Tibial nerve (tissue), 4 donors: ENCODE data around the gene MCC. TPM values are rescaled to one million over a fixed set of nuclear protein-coding genes. Genes with fewer than 3 reads are reported as not detected.

Experiments used
- DNase-seq, 2 donors: peaks; one replicate each; pipeline ENCODE4 v3.0.0-alpha.2; 2019; ENCODE audit warnings: low spot score in 2 of 2
- H3K27ac ChIP-seq, 4 donors: fragments of 200-600 bp; sonication (generic) in 3 of 4; one replicate each; pipeline ENCODE4 v1.5.1; 2017 to 2019; ENCODE audit warnings: mild to moderate bottlenecking in 1 of 4
- H3K27me3 ChIP-seq, 2 donors: fragments of 200-600 bp; sonication (generic) in 1 of 2; one replicate each; pipeline versions ENCODE4 v1.5.1 to v1.6.0; 2017 to 2019
- H3K36me3 ChIP-seq, 3 donors: fragments of 200-600 bp; sonication (generic); one replicate each; pipeline ENCODE4 v1.5.1; 2018 to 2019
- H3K4me1 ChIP-seq, 4 donors: fragments of 200-600 bp; sonication (generic) in 3 of 4; one replicate each; pipeline ENCODE4 v1.5.1; 2017 to 2019
- H3K4me3 ChIP-seq, 4 donors: fragments of 200-600 bp; sonication (generic) in 3 of 4; one replicate each; pipeline ENCODE4 v1.5.1; 2017 to 2019; ENCODE audit warnings: mild to moderate bottlenecking in 1 of 4, moderate library complexity in 1 of 4
- H3K9me3 ChIP-seq, 4 donors: fragments of 200-600 bp; sonication (generic) in 3 of 4; one replicate each; pipeline ENCODE4 v1.5.1; 2017 to 2019
- EP300 ChIP-seq, 2 donors: sonication (generic); formaldehyde crosslinking; IDR thresholded peaks; one replicate each; pipeline ENCODE4 v1.6.1; 2017; ENCODE audit warnings: antibody characterized with exemption in 2 of 2, mild to moderate bottlenecking in 1 of 2
- POLR2A ChIP-seq, 2 donors: fragments of 450-650 bp; IDR thresholded peaks; one replicate each; pipeline ENCODE4 v1.6.1; 2017; ENCODE audit warnings: antibody characterized with exemption in 2 of 2, mild to moderate bottlenecking in 2 of 2, moderate library complexity in 2 of 2
- WGBS, 2 donors: methylation state at CpG; one replicate each; pipeline ENCODE4 v1.1.5; 2018; 5-methylcytosine and 5-hydroxymethylcytosine counted together
- total RNA-seq, 4 donors: library from RNA; depleted of rRNA; stranded (reverse); fragments of >200 nt; gene quantifications; one replicate each; pipeline ENCODE4 v1.1.0, GENCODE V29; 2016
- TF ChIP-seq, protein P1 (sequence below), 5 experiments: fragments of 200-600 bp in 3 of 5; fragments of 450-650 bp in 2 of 5; sonication (generic) in 3 of 5; IDR thresholded peaks; one replicate each; pipeline ENCODE4 v1.5.1; 2016 to 2019; ENCODE audit warnings: antibody characterized with exemption in 5 of 5, mild to moderate bottlenecking in 3 of 5, moderate library complexity in 2 of 5

The MCC gene
- total RNA-seq, 4 donors from 2014 or later: 55.5 to 122 (median 80.9) TPM

DNA sequence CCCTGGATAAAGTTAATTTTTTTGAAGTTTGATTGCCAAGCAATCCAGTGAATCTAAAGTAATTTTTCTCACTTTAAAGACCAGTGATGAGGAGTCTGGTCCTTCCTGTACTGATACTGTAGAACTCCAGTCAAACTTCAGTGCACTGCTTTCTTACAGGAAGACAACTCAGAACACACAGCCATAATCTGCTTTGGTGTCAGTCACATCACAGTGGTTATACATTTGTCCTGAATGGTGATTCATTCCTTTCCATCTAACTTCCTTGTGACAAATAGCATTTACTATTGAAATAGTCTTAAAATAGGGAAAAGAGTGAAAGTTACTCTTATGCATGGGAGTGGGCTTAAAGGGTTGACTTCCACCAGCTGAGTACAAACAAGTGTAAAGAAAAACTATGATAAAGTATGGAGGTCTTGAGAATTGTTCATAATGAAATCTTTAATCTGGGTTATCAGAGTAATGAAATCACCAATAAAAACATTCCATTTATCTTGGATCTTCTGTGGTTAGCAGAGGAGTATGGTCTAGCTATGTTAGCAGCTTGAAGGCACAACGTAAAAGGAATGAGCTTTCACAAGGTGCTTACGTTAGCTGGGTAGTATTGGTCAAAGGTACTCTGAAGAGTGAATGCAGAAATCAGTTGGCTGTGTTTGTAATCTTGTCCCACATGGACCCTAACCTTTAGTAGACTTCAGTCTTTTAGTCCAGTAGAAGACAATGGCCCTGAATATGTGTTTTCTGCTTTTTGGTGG, 470.2 kb downstream of the MCC start:
- Histone ChIP-seq H3K9me3 (no peaks in the 10 kb centered on the region), H3K36me3 (peaks cover 0 to 36% (median 5%) of the 10 kb centered on the region in 3 donors), H3K4me1 (peaks cover 0 to 11% (median 0%) of the 10 kb centered on the region in 4 donors), H3K27ac (no peak overlapping the region), H3K27me3 (no peaks in the 10 kb centered on the region), H3K4me3 (no peak overlapping the region)
- DNase-seq: no peak
- WGBS, 2 donors: 94 to 100% methylated on average over 2 of the region's 2 CpGs
- TF ChIP-seq POLR2A (IDR thresholded peaks at IDR 0.05) (no peak), EP300 (IDR thresholded peaks at IDR 0.05) (no peak)
- TF ChIP-seq, protein P1, sequence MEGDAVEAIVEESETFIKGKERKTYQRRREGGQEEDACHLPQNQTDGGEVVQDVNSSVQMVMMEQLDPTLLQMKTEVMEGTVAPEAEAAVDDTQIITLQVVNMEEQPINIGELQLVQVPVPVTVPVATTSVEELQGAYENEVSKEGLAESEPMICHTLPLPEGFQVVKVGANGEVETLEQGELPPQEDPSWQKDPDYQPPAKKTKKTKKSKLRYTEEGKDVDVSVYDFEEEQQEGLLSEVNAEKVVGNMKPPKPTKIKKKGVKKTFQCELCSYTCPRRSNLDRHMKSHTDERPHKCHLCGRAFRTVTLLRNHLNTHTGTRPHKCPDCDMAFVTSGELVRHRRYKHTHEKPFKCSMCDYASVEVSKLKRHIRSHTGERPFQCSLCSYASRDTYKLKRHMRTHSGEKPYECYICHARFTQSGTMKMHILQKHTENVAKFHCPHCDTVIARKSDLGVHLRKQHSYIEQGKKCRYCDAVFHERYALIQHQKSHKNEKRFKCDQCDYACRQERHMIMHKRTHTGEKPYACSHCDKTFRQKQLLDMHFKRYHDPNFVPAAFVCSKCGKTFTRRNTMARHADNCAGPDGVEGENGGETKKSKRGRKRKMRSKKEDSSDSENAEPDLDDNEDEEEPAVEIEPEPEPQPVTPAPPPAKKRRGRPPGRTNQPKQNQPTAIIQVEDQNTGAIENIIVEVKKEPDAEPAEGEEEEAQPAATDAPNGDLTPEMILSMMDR (IDR thresholded peaks at IDR 0.05): no peak

DNA sequence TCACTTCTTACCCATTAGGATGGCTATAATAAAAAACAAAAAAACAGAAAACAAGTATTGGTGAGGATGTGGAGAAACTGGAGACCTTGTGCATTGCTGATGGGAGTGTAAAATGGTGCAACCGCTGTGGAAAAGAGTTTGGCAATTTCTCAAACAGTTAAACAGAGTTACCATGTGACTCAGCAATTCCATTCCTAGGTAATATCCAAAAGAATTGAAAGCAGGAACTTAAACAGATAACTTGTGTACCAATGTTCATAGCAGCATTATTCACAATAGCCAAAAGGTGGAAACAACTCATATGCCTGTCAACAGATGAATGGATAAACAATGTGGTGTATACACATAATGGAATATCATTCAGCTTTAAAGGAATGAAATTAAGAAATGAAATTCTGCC, 482.8 kb downstream of the MCC start:
- Histone ChIP-seq H3K27me3 (no peaks in the 10 kb centered on the region), H3K9me3 (no peaks in the 10 kb centered on the region), H3K36me3 (peaks cover 0 to 55% (median 0%) of the 10 kb centered on the region in 3 donors), H3K4me3 (no peak overlapping the region), H3K27ac (no peak overlapping the region), H3K4me1 (no peaks in the 10 kb centered on the region)
- DNase-seq: no peak
- WGBS, 2 donors: 82 to 91% methylated on average over 1 of the region's 1 CpG
- TF ChIP-seq EP300 (IDR thresholded peaks at IDR 0.05) (no peak), POLR2A (IDR thresholded peaks at IDR 0.05) (no peak)
- TF ChIP-seq, protein P1 (IDR thresholded peaks at IDR 0.05): no peak

DNA sequence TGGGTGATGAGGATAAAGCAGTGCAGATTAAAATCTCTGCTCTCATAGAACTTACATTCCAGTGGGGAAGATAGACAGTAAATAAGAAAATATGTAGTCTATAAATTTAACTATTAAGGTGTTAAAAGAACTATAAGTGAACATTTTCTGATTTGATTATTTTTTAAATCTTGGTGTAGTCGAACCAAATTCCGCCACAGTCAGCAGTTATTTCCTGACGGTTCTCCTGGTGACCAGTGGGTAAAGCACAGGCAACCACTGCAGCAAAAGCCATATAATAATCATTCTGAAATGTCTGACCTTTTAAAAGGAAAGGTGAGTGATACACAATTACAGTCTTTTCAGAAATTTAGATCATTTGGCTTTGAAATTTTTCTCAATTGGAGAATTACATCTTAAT, 484.5 kb downstream of the MCC start:
- DNase-seq: no peak
- Histone ChIP-seq H3K27ac (peak overlapping the region in 1 of 4 donors; percentile 3), H3K9me3 (no peaks in the 10 kb centered on the region), H3K4me1 (no peaks in the 10 kb centered on the region), H3K27me3 (no peaks in the 10 kb centered on the region), H3K36me3 (peaks cover 0 to 47% (median 0%) of the 10 kb centered on the region in 3 donors), H3K4me3 (no peak overlapping the region)
- TF ChIP-seq, protein P1 (IDR thresholded peaks at IDR 0.05): no peak
- TF ChIP-seq EP300 (IDR thresholded peaks at IDR 0.05): no peak
- no peak for TF ChIP-seq POLR2A (IDR thresholded peaks at IDR 0.05)
- 56 to 60% methylated on average over 3 of the region's 3 CpGs for WGBS, 2 donors

DNA sequence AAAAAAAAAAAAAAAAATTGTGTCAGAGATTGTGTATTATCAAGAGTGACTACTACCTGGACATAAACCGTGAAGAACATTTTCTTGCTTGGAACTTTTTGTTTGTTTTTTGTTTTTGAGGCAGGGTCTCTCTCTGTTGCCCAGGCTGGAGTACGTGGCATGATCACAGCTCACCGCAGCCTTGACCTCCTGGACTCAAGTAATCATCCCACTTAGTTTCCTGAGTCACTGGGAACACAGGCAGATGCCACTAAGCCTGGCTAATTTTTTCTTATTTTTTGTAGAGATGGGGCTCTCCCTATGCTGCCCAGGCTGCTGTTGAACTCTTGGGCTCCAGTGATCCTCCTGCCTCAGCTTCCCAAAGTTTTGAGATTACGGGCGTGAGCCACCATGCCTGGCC, 485.8 kb downstream of the MCC start:
- Histone ChIP-seq H3K36me3 (peaks cover 0 to 36% (median 0%) of the 10 kb centered on the region in 3 donors), H3K27ac (no peak overlapping the region), H3K9me3 (no peaks in the 10 kb centered on the region), H3K4me3 (no peak overlapping the region), H3K27me3 (no peaks in the 10 kb centered on the region), H3K4me1 (peaks cover 0 to 8% (median 0%) of the 10 kb centered on the region in 4 donors)
- WGBS, 2 donors: 96 to 97% methylated on average over 5 of the region's 5 CpGs
- DNase-seq: no peak
- TF ChIP-seq, protein P1 (IDR thresholded peaks at IDR 0.05): no peak
- TF ChIP-seq EP300 (IDR thresholded peaks at IDR 0.05) (no peak), POLR2A (IDR thresholded peaks at IDR 0.05) (no peak)

DNA sequence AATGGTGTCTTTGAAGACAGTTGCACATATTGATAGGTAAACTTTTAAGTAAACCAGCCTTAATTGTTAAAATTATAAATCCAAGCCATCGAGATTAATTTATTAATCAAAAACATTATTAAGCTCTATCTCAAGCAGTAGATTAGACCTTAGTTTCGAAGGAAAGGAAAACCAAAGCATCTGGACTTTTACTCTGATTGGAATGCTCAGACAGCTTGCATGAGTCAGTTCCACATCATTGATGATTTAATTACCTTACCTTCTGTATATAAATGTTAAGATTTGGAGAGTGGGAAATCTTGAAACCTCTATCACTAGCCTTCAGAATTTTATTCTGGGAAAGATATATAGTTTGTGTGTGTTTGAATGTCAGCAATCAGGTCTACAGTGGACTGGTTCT, 487.8 kb downstream of the MCC start:
- Histone ChIP-seq H3K27ac (no peak overlapping the region), H3K27me3 (no peaks in the 10 kb centered on the region), H3K9me3 (no peaks in the 10 kb centered on the region), H3K36me3 (peaks cover 0 to 36% (median 0%) of the 10 kb centered on the region in 3 donors), H3K4me3 (no peak overlapping the region), H3K4me1 (peaks cover 0 to 20% (median 0%) of the 10 kb centered on the region in 4 donors)
- 92 to 94% methylated on average over 2 of the region's 2 CpGs for WGBS, 2 donors
- no peak for DNase-seq
- no peak for TF ChIP-seq EP300 (IDR thresholded peaks at IDR 0.05)
- TF ChIP-seq POLR2A (IDR thresholded peaks at IDR 0.05): no peak
- TF ChIP-seq, protein P1 (IDR thresholded peaks at IDR 0.05): no peak
